ENCODE measurements around the gene PANK4.

GRCh38 chr1:2502210-2502609 lies 24.2 kb downstream of the PANK4 start:
- no peak for TF ChIP-seq CTCF (IDR thresholded peaks at IDR 0.05)
- no peak for TF ChIP-seq POLR2A (IDR thresholded peaks at IDR 0.05)
